Measurements from ENCODE around the gene MYO18B.

MYO18B gene

GRCh38 chr22:25908755-25909154, 166.8 kb downstream of the MYO18B start:
- no peak for DNase-seq

- no peak for DNase-seq
These were observed 167.8 kb downstream of the MYO18B start for GRCh38 chr22:25909614-25910387.

- DNase-seq, result no peak
These were observed 169.4 kb downstream of the MYO18B start for GRCh38 chr22:25911243-25911972.

- DNase-seq, result no peak
These were observed 177.5 kb downstream of the MYO18B start for GRCh38 chr22:25919452-25919851.

GRCh38 chr22:25922141-25922540, 180.2 kb downstream of the MYO18B start:
- no peak for DNase-seq

GRCh38 chr22:25923914-25924313, 181.9 kb downstream of the MYO18B start:
- no peak for DNase-seq

GRCh38 chr22:25928038-25928437, 186.1 kb downstream of the MYO18B start:
- no peak for DNase-seq

GRCh38 chr22:25929321-25929878, 187.4 kb downstream of the MYO18B start:
- peak; percentile 41 for DNase-seq

GRCh38 chr22:25930083-25930482, 188.1 kb downstream of the MYO18B start:
- no peak for DNase-seq

GRCh38 chr22:25930788-25931310, 188.9 kb downstream of the MYO18B start:
- DNase-seq, result peak; percentile 5

- no peak for DNase-seq
These were observed 191.3 kb downstream of the MYO18B start for GRCh38 chr22:25933158-25933788.

- DNase-seq, result no peak
These were observed 193.5 kb downstream of the MYO18B start for GRCh38 chr22:25935266-25936058.

GRCh38 chr22:25938151-25938550, 196.2 kb downstream of the MYO18B start:
- no peak for DNase-seq

- no peak for DNase-seq
These were observed 197.4 kb downstream of the MYO18B start for GRCh38 chr22:25939384-25939783.

- no peak for DNase-seq
These were observed 198.5 kb downstream of the MYO18B start for GRCh38 chr22:25940479-25940878.

- no peak for DNase-seq
These were observed 199.5 kb downstream of the MYO18B start for GRCh38 chr22:25941365-25941960.

- DNase-seq, result peak; percentile 87
These were observed 200.3 kb downstream of the MYO18B start for GRCh38 chr22:25942115-25942855.

- DNase-seq, result peak; percentile 85
These were observed 200.9 kb downstream of the MYO18B start for GRCh38 chr22:25942856-25943411.

- DNase-seq, result no peak
These were observed 208.1 kb downstream of the MYO18B start for GRCh38 chr22:25950111-25950510.

- DNase-seq, result no peak
These were observed 211.3 kb downstream of the MYO18B start for GRCh38 chr22:25953276-25953675.

- DNase-seq, result no peak
These were observed 211.9 kb downstream of the MYO18B start for GRCh38 chr22:25953919-25954318.

Measured in NCI-H524 treated with DMSO at 0.1 percent for 48 hours (cell line).